Fibroblast of pulmonary artery (primary cell): ENCODE results near the gene GNG2.

Experiments used
- DNase-seq: peaks from one replicate; pipeline ENCODE4 v3.0.0-alpha.2; 2010; ENCODE audit warnings: low read depth
- H3K4me3 ChIP-seq: replicated peaks from 2 replicates; pipeline ENCODE4 v1.5.1; 2011; ENCODE audit warnings: low read depth, mild to moderate bottlenecking, control low read depth, low read length, moderate library complexity
- CTCF ChIP-seq: IDR thresholded peaks from 2 replicates; pipeline ENCODE4 v1.5.1; 2011; ENCODE audit warnings: mild to moderate bottlenecking, control low read depth, low read length, inconsistent platforms; ENCODE audit errors: missing control alignments

GNG2 gene

GRCh38 chr14:51938137-51938536 lies 77.7 kb downstream of the GNG2 start:
- H3K4me3 ChIP-seq: no peak overlapping the region
- peak; percentile 60 for DNase-seq
- no peak for TF ChIP-seq CTCF

- TF ChIP-seq CTCF: no peak
- DNase-seq: no peak
- H3K4me3 ChIP-seq: no peak overlapping the region
These were observed 78.4 kb downstream of the GNG2 start for GRCh38 chr14:51938821-51939220.

GRCh38 chr14:51939226-51939625 lies 78.8 kb downstream of the GNG2 start:
- H3K4me3 ChIP-seq: no peak overlapping the region
- no peak for DNase-seq
- TF ChIP-seq CTCF: no peak

GRCh38 chr14:51939755-51940301 lies 79.4 kb downstream of the GNG2 start:
- TF ChIP-seq CTCF: no peak
- no peak overlapping the region for H3K4me3 ChIP-seq
- peak; percentile 74 for DNase-seq

- no peak overlapping the region for H3K4me3 ChIP-seq
- TF ChIP-seq CTCF: no peak
- DNase-seq: no peak
These were observed 82.6 kb downstream of the GNG2 start for GRCh38 chr14:51942971-51943370.

- no peak overlapping the region for H3K4me3 ChIP-seq
- no peak for TF ChIP-seq CTCF
- no peak for DNase-seq
These were observed 89.6 kb downstream of the GNG2 start for GRCh38 chr14:51950007-51950406.

- H3K4me3 ChIP-seq: no peak overlapping the region
- no peak for DNase-seq
- TF ChIP-seq CTCF: no peak
These were observed 91.2 kb downstream of the GNG2 start for GRCh38 chr14:51951656-51952055.
